ENCODE measurements around the gene COL4A1. TPM values are rescaled to one million over a fixed set of nuclear protein-coding genes. Genes with fewer than 3 reads are reported as not detected.

The COL4A1 gene
- total RNA-seq, 1 donor from 2014 or later: 347 TPM

DNA sequence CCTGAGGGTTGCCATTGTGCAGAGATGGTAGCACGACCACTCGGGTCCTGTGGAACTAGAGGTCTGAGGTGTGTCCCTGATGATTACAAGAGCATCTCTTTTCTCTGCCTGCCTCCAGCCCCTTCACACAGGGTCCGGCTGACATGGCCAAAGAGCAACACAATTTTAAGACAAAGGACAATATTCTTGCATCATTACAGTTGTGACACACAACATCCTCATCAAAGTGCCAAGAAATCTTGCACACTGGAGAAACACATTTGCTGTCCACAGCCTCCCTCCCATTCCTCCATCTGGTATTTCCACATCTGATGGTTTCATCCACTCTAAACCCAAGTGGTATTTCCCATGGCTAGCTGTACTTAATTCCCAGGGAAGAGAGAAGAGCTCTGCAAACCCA lies 12.8 kb downstream of the COL4A1 start:
- DNase-seq (ENCODE audit: low spot score): no peak

DNA sequence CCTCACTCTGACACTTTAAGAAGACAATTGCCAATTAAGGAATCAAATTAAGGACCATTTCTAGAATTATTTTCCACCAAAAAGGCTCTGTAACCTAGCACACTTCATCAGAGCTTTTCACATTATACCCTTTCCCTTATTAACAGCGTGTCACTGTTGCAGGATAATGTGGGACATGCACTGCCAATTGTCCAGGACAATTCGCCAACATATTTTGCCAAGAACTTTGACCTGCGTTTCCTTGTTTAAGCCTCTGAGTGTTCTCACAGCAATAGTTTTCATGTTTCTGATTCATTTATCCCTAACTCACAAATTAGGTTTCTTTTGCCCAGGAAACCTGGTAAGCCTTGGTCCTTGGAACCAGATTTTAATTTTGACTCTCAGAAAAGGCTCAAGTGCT lies 13.3 kb downstream of the COL4A1 start:
- DNase-seq (ENCODE audit: low spot score): no peak

DNA sequence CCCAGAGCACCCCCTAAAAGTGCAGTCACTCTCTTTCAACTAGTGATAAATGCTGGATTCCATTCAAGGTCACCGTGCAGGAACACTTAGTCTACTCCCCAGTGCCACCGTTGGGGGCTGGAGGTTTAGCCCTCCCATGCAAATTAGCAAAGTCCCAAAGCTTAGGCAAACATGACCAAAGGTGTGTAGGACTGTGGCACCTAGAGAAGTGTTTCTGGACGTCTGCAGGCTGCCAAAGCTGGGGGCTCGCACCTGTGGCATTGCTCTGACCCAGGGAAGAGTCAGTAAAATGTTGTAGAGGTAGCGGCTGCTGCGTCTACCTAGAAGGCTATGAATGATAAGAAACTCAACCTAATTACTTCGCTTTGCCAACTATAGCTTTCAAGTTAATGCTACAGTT lies 13.9 kb downstream of the COL4A1 start:
- DNase-seq (ENCODE audit: low spot score): no peak

DNA sequence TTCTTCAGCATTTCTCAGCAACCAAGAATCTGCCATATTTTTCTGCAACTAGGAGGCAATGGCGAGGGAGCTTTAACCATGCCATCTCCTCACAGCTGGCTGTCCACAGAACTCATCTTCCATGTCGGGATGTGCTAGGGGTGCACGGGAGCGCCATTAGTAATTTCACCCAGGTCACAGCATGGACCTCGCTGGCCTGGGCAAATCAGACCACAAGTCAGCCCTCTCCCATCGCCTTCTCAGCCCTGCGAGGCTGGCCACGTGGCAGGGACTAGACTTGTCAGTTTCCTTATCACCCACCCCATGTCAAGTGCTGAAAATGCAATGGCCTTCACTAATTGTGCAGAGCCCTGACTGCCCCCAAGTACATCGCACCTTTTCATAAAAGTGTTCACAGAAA lies 15.7 kb downstream of the COL4A1 start:
- no peak for DNase-seq (ENCODE audit: low spot score)

DNA sequence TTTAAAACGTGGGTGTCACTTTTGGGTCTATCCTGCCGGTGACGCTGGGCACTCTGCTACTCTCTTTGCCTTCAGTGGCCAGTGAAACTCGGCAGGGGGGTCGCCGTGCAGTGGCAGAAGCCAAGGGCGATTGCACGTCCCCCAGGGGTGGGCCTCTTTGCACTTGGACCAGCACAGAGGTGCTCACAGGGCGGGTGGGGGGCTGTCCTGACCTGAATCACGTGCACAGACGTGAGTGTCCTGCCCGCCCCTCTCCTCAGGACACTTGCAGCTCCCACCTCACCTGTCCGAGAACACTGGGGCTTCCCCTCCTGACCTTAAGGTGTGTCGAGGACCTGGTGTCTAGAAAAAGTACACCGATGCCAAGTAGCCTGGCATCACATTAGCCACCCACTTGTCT lies 16.1 kb downstream of the COL4A1 start:
- no peak for DNase-seq (ENCODE audit: low spot score)

DNA sequence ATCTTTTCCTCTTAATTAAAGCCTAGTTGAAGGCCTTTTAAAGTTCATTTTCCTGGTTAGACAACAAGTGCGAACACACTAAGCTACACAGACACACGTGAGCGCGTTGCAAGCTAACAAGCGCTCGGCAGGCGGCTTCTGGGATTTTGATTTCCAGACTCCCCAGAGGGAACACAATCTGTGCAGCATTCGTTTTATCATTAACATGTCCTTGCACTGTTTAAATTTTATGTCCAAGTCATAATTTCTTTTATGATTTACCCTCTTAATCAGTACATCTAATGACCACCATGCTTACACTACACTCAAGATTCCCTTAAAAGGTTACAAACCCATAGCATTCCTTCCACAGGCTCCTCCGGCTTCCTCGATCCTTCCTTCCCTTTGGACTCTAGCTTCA lies 16.8 kb downstream of the COL4A1 start:
- DNase-seq (ENCODE audit: low spot score): no peak

DNA sequence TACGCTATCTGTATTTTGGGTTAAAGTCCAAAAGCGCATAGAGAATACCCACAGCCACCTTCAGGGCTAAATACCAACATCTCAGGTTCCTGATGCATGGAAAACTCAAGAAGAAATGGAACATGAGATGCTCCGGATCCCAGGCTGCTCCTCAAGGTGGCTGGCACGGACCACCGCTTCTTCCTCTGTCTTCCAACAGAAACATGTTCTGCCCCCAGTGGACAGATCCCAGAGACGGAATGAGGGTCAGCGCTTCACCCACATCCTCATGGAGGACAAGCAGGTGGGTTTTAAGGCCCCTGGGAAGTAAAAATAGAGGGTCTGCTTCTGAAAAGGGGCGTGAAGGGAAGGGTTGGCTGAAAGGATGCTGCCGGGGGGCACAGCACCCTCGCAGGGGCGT lies 17.3 kb downstream of the COL4A1 start:
- DNase-seq (ENCODE audit: low spot score): no peak

DNA sequence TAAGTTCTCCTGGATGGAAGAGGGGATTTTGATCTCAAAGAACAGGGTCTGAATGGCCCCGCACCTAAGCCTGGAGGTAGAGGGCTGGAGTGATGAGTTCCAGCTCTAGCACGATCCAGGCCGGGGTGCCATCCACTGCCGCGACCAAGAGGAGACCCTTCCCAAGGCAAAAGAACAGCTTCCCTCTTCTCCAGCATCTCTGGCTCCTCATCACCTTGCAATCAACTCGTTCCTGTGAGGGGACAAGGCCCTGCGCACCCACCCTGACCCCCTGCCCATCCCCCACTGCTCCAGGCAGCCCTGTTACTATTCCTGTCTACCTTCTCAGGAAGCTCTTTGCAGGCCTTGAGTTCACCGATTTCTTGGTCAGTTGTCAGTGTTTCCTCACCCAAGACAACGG lies 17.8 kb downstream of the COL4A1 start:
- DNase-seq (ENCODE audit: low spot score): no peak

DNA sequence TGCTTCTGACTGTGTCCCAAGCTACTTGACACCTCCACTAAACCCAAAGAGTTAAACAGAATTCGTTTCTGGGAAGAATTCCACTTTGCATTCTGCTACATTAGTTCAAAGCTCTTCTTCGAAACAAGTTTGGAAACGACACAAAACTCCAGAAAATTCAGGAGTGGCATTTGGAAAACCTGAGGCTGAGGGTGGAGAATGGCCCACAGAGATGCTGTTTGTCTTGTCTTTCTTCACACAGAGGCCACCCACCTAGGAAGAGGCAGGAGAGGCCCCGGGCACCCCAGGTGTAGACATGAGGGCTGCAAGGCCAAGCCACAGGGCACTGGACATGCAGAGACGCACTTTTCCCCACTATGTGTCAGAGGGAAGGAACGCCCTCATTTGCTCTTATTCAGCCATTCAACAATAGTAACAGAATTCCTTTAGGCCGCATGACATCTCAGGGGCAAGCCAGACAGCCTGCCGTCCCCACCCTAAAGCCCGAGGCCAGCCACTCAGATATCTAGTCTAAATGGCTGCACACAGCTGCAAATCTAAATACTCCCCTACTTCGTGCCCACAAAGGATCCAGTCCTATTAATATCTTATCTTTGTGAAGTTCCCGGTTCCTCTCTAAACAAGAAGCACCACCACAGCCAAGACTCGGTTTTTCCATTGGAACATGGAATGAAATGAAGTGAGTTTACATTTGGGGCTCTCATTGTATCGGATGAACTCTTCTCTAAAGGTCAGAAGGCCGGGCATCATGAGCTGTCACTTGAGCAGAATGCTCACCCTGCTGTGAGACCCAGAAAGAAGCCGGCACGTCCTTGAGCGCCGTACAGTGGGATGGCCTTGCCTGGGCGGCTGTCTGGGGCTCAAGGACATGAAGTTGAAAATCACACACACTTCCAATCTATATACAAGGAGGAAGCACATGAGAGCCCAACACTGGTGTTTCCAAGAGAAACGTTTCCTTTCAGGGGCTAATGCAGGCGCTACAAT lies 19.8 kb downstream of the COL4A1 start:
- DNase-seq (ENCODE audit: low spot score): no peak

DNA sequence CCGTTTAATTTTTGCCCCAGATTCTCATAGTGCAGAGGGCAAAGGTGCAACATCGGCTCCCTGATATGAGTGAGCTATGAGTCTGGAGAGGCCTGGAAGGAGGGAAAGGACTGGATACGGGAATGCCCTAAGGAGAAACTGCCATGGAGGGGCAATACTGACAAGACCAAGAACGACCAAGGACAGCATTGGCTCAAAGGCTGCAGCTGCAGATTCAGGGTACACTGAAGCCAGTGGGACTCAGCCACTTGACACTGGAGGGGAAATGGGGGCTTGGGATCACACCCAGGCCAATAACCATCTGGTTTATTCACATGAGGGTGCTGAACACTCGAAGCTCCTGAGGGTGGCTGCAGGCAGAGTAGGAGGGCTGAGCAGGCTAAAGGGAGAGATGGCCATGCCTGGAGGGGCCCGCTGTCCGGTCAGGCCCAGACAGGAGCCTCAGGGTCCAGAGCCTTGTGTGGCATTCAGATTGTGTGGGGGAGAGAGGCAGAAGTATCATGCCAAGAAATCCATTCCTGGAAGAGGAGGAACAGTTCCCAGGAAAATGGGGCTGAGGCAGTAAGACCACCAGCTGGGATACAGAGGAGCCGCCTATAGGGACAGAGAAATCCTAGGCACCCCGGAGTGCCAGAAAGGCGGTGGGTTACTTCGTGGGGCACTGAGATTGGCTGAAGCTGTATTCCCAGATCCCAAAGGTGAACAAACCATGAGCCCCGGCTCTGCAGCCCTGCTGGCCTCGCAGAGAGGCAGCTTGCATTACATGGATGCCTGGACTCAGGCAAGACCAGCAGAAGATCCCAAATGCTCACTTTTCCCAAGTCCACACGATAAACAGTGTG lies 20.7 kb downstream of the COL4A1 start:
- DNase-seq (ENCODE audit: low spot score): no peak

DNA sequence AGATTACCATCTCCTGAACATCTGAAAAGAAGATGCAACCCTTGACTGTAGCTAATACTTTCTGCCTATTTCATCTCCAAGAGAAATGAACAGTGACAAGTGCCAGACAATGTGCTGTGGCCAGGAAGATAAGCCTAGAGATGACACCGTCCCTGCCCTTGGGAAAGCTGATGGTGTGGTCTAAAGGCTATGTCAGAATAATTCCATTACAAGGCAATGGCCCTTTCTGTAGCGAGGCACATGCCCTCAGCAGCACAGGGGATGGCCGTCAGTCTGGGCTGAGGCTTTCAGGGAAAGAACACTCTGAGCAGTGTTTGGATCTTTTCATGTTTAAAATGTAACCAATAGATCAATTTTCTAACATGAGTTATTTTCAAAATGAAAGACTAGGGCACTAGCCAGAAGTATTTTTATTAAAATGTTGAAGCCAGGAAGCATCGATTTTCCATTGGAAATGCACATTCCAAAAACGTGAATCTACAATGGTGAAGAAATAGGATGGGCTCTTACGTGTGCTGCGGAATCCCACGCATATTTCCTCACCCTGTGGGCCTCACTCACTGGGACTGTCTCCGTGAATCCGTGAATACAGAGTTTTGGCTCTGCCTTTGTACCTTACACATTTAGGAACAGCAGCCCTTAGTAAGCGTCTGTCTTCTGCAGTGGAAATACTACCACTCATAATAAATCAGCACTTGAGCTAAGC lies 22.0 kb downstream of the COL4A1 start:
- DNase-seq (ENCODE audit: low spot score): no peak

DNA sequence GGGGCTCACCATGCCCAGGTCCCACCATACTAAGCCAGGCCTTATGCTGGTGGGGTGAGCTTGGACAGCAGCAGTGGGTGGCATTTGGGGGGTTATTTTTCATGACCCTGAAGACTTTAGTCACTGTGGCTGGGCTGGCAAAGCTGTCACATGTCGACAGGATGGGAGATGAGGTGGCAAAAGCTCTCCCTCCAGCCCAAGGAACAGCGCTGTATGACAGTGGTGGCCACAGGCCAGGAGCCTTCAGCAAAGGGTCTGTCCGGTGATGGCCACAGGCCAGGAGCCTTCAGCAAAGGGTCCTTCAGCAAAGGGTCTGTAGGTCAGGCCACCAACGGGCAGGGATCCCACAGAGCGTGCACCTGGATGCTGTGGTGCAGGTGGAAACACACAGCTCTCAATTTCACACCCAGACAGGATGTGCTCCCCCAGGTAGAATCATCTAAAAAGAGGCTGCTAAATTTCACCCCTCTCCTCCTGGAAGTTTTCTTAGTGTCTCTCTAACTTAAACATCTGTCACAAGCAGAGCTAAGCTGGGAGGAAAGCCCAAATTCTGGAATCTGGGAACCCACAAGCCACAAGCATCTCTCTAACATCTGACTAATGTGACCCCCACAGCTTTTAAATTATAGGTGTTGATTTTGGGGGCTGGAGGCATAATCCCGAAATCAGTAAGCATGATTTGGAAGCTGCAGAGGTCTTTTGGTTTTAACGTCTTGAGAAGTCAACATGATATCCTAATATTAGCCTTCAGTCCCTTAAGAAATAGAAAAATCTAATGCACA lies 23.0 kb downstream of the COL4A1 start:
- no peak for DNase-seq (ENCODE audit: low spot score)

DNA sequence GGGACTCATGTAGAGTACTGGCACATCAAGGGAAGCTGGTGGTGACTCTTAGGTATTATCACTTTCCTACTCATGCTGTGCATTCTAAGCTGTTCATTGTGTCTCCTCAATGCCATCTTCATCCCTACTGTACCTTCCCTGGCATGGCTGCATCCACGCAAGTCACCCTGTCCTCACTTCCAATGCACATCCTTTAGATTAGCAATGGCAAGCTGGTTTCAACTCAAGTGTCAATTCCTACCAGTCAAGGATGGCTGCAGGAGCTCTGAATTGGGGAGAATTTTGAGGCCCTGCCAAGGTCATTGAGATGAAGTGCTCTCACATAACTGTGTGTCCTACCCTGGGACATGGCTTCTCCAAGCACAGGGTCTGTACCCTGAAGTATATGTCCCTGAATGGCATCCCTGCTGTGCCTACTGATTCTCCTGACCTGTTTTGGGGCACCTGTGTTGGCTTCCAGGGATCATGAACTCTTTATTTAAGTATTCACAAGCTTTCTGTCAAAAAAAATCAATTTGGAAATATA lies 24.6 kb downstream of the COL4A1 start:
- no peak for DNase-seq (ENCODE audit: low spot score)

DNA sequence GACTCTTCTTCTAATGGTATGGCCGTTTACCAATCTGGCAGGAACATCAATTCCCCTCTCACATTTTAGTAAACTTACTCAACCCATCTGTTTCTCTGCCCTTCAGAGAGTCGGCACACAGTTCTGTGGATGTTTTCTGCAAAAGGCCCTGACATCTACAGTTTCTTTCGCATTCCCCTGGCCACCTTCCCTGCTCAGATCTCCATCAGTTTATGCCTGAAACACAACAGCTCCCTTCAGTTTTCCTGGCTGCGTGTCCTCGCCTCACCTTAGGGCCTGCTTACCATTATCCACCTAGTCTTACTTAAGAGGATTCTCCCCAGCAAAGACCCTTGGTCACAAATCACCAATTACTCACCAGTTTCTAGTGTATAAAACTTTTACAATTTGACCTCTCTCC lies 25.2 kb downstream of the COL4A1 start:
- DNase-seq (ENCODE audit: low spot score): no peak

DNA sequence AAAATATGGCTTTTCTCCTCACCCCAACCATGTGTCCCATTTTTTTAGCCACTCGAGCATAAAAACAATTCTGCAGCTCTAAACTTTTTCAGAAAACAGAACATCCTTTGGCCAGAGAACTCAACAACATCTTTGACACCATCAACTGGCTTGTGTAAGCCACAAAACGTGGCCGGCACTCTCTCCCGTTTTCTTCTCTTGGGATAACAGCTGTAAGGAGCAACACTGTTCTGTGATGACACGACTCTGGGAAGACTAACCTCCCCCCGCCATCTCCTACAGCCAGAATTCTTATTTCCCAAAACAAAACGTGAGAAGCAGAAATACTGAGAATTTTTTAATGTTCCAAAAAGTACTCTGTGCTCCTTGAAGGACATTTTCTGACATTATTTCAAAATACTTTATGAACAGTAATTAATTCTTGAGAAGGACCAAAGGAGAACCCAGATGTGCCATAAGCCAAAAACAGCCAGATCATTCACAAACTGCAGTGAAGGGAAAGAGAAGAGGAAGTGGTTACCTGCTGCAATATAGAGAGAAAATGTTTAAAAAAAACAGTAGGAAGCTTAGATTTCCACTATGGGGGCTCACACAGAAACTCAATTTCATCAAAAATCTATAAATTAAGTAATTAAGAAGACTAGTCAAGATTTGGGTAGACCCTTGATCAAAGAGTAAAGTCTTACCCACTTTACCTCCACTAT lies 25.8 kb downstream of the COL4A1 start:
- no peak for DNase-seq (ENCODE audit: low spot score)

DNA sequence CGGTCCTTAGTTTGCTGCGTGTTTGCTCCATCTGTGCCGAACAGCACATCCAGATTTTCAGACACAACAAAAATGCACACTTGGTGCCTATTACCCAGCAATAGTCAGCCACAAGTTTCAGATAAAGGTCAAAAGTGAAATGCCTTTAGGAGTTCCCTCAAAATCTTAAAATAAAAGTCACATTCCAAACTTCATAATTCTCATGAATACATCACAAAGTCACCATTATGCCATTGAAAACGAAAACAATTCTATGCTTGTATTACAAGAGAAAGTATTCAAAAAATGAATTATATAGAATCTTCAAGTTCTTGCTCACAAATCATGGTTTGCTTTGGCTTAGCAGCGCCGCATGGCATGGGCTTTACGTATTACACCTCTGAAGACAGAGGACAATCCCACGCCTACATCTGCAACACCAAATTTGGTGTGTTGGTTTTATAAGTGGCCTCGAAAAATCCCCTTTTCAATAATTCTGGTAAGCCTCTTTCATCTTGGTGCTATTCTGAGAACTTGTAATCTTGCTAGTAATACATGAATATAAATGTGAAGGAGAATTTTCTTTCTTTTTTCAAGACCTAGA lies 26.6 kb downstream of the COL4A1 start:
- DNase-seq (ENCODE audit: low spot score): no peak

DNA sequence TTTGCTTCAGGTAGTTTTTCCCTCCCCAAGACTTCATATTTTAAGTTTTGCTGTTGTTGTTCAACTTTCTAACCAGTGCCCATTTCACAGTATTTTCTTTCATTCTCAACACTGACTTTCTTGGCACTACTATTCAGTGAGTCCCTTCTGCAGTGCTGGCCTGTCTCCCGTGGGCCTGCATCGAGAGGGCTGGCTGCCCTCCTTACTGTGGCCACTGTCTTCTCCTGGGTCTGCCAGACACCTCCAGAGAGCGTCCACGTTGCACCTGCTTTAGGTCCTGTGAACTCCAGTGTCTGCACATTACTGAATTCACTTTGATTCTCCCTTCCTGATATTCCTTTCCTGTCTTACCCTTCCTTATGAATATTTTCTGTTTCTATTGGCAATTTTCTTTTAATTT lies 27.3 kb downstream of the COL4A1 start:
- no peak for DNase-seq (ENCODE audit: low spot score)

DNA sequence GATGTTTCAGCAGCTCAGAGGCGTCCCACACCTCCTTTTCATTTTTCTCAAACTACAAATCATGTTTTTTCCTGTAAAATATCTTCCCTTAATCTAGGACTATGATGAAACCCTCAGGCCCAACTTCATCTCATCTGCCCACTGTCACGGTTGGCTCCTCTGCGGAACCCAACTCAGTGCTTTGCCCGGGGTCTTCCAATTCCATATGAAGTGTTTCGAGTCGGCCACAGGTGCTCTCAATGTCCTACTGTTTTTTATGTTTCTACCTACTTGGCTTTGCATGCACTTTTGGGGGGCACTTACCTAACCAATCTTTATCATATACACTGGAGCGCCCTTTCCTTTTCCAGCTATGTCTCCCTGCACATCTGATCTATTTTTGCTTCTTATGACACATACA lies 28.1 kb downstream of the COL4A1 start:
- no peak for DNase-seq (ENCODE audit: low spot score)

DNA sequence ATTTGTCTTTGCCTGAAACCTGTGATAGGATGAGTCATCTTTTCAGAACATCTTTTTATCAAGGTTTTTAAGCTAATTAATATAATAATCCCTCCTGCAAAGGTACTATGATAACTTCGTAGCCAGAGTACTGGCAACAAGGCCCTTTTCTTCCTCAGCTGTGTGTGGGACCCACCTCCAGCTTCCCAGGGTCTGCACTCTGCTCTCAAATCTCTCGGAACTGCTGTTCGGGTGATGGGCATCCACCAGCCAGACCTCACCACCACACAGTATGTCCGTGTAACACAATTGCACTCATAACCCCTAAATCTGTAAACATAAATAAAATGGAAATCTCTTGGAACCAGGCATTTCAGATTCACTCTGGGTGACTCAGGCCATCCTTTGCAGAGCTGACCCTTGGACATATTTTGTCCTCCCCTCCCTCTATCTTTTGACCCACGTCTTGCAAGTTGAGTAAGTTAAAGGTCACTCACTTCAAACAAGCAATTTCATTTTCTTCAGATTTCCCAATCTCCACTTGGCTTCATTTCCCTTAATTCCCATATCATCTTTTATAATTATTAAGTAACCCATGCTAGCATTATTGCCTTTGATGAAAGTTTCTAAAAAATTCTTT lies 29.5 kb downstream of the COL4A1 start:
- no peak for DNase-seq (ENCODE audit: low spot score)

DNA sequence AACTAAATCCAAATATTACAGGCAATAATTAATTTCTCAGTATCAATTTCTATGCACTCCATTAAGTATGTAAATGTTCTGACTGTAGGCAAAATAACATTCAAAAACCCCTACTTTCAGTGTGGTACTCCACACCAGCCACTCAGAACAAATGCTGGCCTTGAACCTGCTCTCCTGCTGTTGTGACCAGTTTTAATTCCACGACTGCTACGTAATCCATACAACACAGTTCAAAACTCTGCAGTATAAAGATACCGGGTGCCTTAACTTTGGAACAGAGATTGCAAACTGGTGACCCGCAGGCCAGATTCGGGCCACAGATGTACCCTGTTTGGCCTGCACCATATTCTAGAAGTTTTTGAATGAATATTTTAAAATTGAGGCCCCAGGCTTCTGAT lies 30.4 kb downstream of the COL4A1 start:
- DNase-seq (ENCODE audit: low spot score): no peak
